ENCODE measurements around the gene ZNF324. TPM values are rescaled to one million over a fixed set of nuclear protein-coding genes. Genes with fewer than 3 reads are reported as not detected.

The ZNF324 gene
- total and polyA plus RNA-seq, 2 of the 13 experiments (the other 11 are each of a cell fraction or from before 2014, with no cell fraction given), result 1.1 to 4.7 TPM

DNA sequence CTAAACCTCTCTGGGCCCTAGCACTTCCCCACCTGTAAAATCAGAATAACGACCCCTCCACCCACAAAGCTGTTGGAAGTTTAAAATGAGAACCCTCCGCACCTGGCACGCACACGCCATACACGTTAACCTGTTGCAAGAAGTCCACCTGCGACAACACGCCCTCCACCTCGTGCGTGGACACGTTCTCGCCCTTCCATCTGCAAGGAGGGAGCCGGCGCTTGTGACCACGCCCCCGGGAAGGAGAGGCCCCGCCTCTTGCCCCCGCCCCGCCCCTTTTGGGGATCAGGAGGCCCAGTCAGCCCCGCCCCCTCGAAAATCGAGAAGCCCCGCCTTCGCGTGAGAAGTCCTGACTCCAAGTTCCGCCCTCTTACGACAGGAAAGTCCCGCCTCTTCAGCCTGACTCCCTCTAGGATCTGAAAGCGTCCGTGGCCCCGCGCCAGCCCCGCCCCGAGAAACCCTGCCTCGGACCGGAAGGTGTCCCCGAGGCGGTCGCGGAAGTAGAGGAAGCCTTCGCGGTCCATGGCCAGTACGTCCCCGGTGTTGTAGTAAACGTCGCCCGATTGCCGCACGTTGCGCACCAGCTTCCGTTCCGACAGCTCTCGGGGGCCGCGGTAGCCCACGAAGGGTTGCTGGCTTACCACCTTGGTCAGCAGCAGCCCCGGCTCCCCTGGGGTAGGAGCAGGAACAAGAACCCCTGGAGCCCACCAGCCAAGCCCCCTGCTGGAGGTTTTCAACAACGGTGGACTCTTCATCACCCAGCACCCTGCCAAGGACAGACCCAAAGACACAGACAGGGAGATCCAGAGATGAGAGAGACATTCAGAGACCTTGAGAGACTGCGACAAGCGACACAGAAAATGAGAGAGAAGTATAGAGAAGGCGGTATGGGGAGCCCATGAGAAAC lies 32.4 kb downstream of the ZNF324 start (continued):
- TF ChIP-seq, protein P1, sequence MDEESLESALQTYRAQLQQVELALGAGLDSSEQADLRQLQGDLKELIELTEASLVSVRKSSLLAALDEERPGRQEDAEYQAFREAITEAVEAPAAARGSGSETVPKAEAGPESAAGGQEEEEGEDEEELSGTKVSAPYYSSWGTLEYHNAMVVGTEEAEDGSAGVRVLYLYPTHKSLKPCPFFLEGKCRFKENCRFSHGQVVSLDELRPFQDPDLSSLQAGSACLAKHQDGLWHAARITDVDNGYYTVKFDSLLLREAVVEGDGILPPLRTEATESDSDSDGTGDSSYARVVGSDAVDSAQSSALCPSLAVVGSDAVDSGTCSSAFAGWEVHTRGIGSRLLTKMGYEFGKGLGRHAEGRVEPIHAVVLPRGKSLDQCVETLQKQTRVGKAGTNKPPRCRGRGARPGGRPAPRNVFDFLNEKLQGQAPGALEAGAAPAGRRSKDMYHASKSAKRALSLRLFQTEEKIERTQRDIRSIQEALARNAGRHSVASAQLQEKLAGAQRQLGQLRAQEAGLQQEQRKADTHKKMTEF (CRISPR knock-in tag; IDR thresholded peaks at IDR 0.05), result peak; percentile 90
- TF ChIP-seq RXRB (CRISPR knock-in tag; IDR thresholded peaks at IDR 0.05; ENCODE audit: borderline replicate concordance), result peak; percentile 72
- TF ChIP-seq, protein P2, sequence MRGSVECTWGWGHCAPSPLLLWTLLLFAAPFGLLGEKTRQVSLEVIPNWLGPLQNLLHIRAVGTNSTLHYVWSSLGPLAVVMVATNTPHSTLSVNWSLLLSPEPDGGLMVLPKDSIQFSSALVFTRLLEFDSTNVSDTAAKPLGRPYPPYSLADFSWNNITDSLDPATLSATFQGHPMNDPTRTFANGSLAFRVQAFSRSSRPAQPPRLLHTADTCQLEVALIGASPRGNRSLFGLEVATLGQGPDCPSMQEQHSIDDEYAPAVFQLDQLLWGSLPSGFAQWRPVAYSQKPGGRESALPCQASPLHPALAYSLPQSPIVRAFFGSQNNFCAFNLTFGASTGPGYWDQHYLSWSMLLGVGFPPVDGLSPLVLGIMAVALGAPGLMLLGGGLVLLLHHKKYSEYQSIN (CRISPR knock-in tag; IDR thresholded peaks at IDR 0.05; ENCODE audit: borderline replicate concordance), result no peak
- TF ChIP-seq RELA (CRISPR knock-in tag; IDR thresholded peaks at IDR 0.05), result no peak; the same call in 1 of the 2 replicates
- TF ChIP-seq, protein P3, sequence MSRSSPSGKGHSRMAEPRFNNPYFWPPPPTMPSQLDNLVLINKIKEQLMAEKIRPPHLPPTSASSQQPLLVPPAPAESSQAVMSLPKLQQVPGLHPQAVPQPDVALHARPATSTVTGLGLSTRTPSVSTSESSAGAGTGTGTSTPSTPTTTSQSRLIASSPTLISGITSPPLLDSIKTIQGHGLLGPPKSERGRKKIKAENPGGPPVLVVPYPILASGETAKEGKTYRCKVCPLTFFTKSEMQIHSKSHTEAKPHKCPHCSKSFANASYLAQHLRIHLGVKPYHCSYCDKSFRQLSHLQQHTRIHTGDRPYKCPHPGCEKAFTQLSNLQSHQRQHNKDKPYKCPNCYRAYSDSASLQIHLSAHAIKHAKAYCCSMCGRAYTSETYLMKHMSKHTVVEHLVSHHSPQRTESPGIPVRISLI (CRISPR knock-in tag; IDR thresholded peaks at IDR 0.05; ENCODE audit: borderline replicate concordance), result peak; percentile 50; the same call in 1 of the 2 replicates
- TF ChIP-seq, protein P4, sequence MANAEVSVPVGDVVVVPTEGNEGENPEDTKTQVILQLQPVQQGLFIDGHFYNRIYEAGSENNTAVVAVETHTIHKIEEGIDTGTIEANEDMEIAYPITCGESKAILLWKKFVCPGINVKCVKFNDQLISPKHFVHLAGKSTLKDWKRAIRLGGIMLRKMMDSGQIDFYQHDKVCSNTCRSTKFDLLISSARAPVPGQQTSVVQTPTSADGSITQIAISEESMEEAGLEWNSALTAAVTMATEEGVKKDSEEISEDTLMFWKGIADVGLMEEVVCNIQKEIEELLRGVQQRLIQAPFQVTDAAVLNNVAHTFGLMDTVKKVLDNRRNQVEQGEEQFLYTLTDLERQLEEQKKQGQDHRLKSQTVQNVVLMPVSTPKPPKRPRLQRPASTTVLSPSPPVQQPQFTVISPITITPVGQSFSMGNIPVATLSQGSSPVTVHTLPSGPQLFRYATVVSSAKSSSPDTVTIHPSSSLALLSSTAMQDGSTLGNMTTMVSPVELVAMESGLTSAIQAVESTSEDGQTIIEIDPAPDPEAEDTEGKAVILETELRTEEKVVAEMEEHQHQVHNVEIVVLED (CRISPR knock-in tag; IDR thresholded peaks at IDR 0.05; ENCODE audit: borderline replicate concordance), result peak; percentile 94
- TF ChIP-seq, protein P5, sequence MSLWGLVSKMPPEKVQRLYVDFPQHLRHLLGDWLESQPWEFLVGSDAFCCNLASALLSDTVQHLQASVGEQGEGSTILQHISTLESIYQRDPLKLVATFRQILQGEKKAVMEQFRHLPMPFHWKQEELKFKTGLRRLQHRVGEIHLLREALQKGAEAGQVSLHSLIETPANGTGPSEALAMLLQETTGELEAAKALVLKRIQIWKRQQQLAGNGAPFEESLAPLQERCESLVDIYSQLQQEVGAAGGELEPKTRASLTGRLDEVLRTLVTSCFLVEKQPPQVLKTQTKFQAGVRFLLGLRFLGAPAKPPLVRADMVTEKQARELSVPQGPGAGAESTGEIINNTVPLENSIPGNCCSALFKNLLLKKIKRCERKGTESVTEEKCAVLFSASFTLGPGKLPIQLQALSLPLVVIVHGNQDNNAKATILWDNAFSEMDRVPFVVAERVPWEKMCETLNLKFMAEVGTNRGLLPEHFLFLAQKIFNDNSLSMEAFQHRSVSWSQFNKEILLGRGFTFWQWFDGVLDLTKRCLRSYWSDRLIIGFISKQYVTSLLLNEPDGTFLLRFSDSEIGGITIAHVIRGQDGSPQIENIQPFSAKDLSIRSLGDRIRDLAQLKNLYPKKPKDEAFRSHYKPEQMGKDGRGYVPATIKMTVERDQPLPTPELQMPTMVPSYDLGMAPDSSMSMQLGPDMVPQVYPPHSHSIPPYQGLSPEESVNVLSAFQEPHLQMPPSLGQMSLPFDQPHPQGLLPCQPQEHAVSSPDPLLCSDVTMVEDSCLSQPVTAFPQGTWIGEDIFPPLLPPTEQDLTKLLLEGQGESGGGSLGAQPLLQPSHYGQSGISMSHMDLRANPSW (CRISPR knock-in tag; IDR thresholded peaks at IDR 0.05; ENCODE audit: borderline replicate concordance), result peak; percentile 27; the same call in 1 of the 2 replicates
- peak; percentile 72; the same call in 1 of the 2 replicates for TF ChIP-seq MTA1 (CRISPR knock-in tag; IDR thresholded peaks at IDR 0.05; ENCODE audit: borderline replicate concordance)
- TF ChIP-seq YEATS2 (CRISPR knock-in tag; IDR thresholded peaks at IDR 0.05; ENCODE audit: borderline replicate concordance), result peak; percentile 97
- no peak for TF ChIP-seq MLLT10 (CRISPR knock-in tag; IDR thresholded peaks at IDR 0.05)
- 0 out of 2 replicates have a peak, but pooled peaks have one; percentile 53 for TF ChIP-seq FIP1L1 (IDR thresholded peaks at IDR 0.05; ENCODE audit: borderline replicate concordance, insufficient read depth, low read depth, low read length)
- TF ChIP-seq, protein P6, sequence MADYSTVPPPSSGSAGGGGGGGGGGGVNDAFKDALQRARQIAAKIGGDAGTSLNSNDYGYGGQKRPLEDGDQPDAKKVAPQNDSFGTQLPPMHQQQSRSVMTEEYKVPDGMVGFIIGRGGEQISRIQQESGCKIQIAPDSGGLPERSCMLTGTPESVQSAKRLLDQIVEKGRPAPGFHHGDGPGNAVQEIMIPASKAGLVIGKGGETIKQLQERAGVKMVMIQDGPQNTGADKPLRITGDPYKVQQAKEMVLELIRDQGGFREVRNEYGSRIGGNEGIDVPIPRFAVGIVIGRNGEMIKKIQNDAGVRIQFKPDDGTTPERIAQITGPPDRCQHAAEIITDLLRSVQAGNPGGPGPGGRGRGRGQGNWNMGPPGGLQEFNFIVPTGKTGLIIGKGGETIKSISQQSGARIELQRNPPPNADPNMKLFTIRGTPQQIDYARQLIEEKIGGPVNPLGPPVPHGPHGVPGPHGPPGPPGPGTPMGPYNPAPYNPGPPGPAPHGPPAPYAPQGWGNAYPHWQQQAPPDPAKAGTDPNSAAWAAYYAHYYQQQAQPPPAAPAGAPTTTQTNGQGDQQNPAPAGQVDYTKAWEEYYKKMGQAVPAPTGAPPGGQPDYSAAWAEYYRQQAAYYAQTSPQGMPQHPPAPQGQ (CRISPR knock-in tag; IDR thresholded peaks at IDR 0.05; ENCODE audit: borderline replicate concordance), result no peak
- peak; percentile 69 for TF ChIP-seq ZNF12 (CRISPR knock-in tag; IDR thresholded peaks at IDR 0.05)
- peak; percentile 97 for TF ChIP-seq THAP11 (CRISPR knock-in tag; IDR thresholded peaks at IDR 0.05)
- TF ChIP-seq, protein P7, sequence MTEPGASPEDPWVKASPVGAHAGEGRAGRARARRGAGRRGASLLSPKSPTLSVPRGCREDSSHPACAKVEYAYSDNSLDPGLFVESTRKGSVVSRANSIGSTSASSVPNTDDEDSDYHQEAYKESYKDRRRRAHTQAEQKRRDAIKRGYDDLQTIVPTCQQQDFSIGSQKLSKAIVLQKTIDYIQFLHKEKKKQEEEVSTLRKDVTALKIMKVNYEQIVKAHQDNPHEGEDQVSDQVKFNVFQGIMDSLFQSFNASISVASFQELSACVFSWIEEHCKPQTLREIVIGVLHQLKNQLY (CRISPR knock-in tag; IDR thresholded peaks at IDR 0.05), result peak; percentile 66; the same call in 1 of the 2 replicates
